H9 (cell line): Measurements from ENCODE around the gene IQGAP2. TPM values are rescaled to one million over a fixed set of nuclear protein-coding genes. Genes with fewer than 3 reads are reported as not detected.

Experiments
- DNase-seq: peaks from one replicate; pipeline ENCODE4 v3.0.0-alpha.2; 2017
- H2AFZ ChIP-seq: one replicate; pipeline ENCODE4 v1.6.1; 2013; ENCODE audit warnings: mild to moderate bottlenecking, low read length, control low read depth, moderate library complexity
- H2AK5ac ChIP-seq: 2 replicates; pipeline ENCODE4 v1.6.1; 2013; ENCODE audit warnings: low read length, control low read depth, mixed read lengths; ENCODE audit not compliant: insufficient read length
- H2BK120ac ChIP-seq: one replicate; pipeline ENCODE4 v1.6.1; 2013; ENCODE audit warnings: low read depth, mild to moderate bottlenecking, low read length, control low read depth, inconsistent platforms; ENCODE audit not compliant: poor library complexity, severe bottlenecking
- H2BK12ac ChIP-seq: 2 replicates; pipeline ENCODE4 v1.6.1; 2013; ENCODE audit warnings: low read length, control low read depth, mixed read lengths, low read depth; ENCODE audit not compliant: insufficient read length
- H2BK15ac ChIP-seq: 2 replicates; pipeline ENCODE4 v1.6.1; 2013; ENCODE audit warnings: low read depth, low read length, control low read depth
- H2BK20ac ChIP-seq: one replicate; pipeline ENCODE4 v1.6.1; 2013; ENCODE audit warnings: low read depth, mild to moderate bottlenecking, low read length, control low read depth, inconsistent platforms; ENCODE audit not compliant: poor library complexity, severe bottlenecking
- H2BK5ac ChIP-seq: 2 replicates; pipeline ENCODE4 v1.6.1; 2013; ENCODE audit warnings: low read length, control low read depth, mixed read lengths; ENCODE audit not compliant: insufficient read length
- H3K14ac ChIP-seq: 2 replicates; pipeline ENCODE4 v1.6.1; 2013; ENCODE audit warnings: low read length, control low read depth; ENCODE audit not compliant: insufficient read depth
- H3K18ac ChIP-seq: 2 replicates; pipeline ENCODE4 v1.6.1; 2013; ENCODE audit warnings: low read depth, mild to moderate bottlenecking, mixed read lengths, low read length, control low read depth; ENCODE audit not compliant: insufficient read length
- H3K23ac ChIP-seq: 2 replicates; pipeline ENCODE4 v1.6.1; 2013; ENCODE audit warnings: low read length, control low read depth, mixed read lengths, low read depth; ENCODE audit not compliant: insufficient read length
- H3K23me2 ChIP-seq: 2 replicates; pipeline ENCODE4 v1.6.1; 2013; ENCODE audit warnings: low read depth, mild to moderate bottlenecking, mixed read lengths, low read length, control low read depth; ENCODE audit not compliant: insufficient read length, poor library complexity, severe bottlenecking
- H3K27ac ChIP-seq: 2 replicates; pipeline ENCODE4 v1.5.1; 2013; ENCODE audit warnings: low read length, control low read depth, mixed read lengths, low read depth; ENCODE audit not compliant: insufficient read length
- H3K27me3 ChIP-seq: 2 replicates; pipeline ENCODE4 v1.6.1; 2013; ENCODE audit warnings: low read length, control low read depth, inconsistent platforms; ENCODE audit not compliant: insufficient read depth
- H3K4ac ChIP-seq: 2 replicates; pipeline ENCODE4 v1.6.1; 2013; ENCODE audit warnings: low read depth, mild to moderate bottlenecking, control low read depth, inconsistent platforms, low read length, moderate library complexity
- H3K4me1 ChIP-seq: 2 replicates; pipeline ENCODE4 v1.6.1; 2013; ENCODE audit warnings: low read length, control low read depth, inconsistent platforms; ENCODE audit not compliant: insufficient read depth
- H3K4me2 ChIP-seq: 2 replicates; pipeline ENCODE4 v1.6.1; 2013; ENCODE audit warnings: low read length, control low read depth, mixed read lengths; ENCODE audit not compliant: insufficient read length, insufficient read depth
- H3K56ac ChIP-seq: 2 replicates; pipeline ENCODE4 v1.6.1; 2013; ENCODE audit warnings: low read depth, mild to moderate bottlenecking, mixed read lengths, low read length, control low read depth; ENCODE audit not compliant: insufficient read length
- H3K79me1 ChIP-seq: 2 replicates; pipeline ENCODE4 v1.6.1; 2013; ENCODE audit warnings: low read depth, mild to moderate bottlenecking, moderate library complexity, low read length, control low read depth, inconsistent platforms; ENCODE audit not compliant: insufficient read depth, poor library complexity, severe bottlenecking
- H3K79me2 ChIP-seq: 2 replicates; pipeline ENCODE4 v1.6.1; 2013; ENCODE audit warnings: low read length, control low read depth, inconsistent platforms; ENCODE audit not compliant: insufficient read depth
- H3K9ac ChIP-seq: 2 replicates; pipeline ENCODE4 v1.6.1; 2013; ENCODE audit warnings: low read length, control low read depth, mixed read lengths; ENCODE audit not compliant: insufficient read length; ENCODE audit errors: extremely low read depth
- H3K9me3 ChIP-seq: one replicate; pipeline ENCODE4 v1.6.1; 2013; ENCODE audit warnings: low read depth, low read length, inconsistent platforms; ENCODE audit not compliant: control insufficient read depth
- H3T11ph ChIP-seq: one replicate; pipeline ENCODE4 v1.6.1; 2013; ENCODE audit warnings: mild to moderate bottlenecking, low read length, control low read depth, inconsistent platforms
- H4K20me1 ChIP-seq: one replicate; pipeline ENCODE4 v1.6.1; 2013; ENCODE audit not compliant: control insufficient read depth, insufficient read length, insufficient read depth
- H4K5ac ChIP-seq: 2 replicates; pipeline ENCODE4 v1.6.1; 2013; ENCODE audit warnings: low read depth, mild to moderate bottlenecking, mixed read lengths, low read length, control low read depth; ENCODE audit not compliant: insufficient read length
- H4K8ac ChIP-seq: replicated peaks from 2 replicates; pipeline ENCODE4 v1.6.1; 2013; ENCODE audit warnings: low read length, control low read depth, mixed read lengths, low read depth; ENCODE audit not compliant: insufficient read length
- H4K91ac ChIP-seq: 2 replicates; pipeline ENCODE4 v1.6.1; 2013; ENCODE audit warnings: low read depth, mild to moderate bottlenecking, moderate library complexity, mixed read lengths, low read length, control low read depth; ENCODE audit not compliant: insufficient read length
- H3K27ac Mint-ChIP-seq, 3 experiments: 2 replicates in 2 of 3; 3 replicates in 1 of 3; pipeline ENCODE4 v1.8.0; 2020 to 2021; ENCODE audit warnings: mixed read lengths in 3 of 3, mild to moderate bottlenecking in 1 of 3, moderate library complexity in 1 of 3
- H3K27me3 Mint-ChIP-seq: 2 replicates; pipeline ENCODE4 v1.8.0; 2021; ENCODE audit warnings: low read depth, mild to moderate bottlenecking, moderate library complexity, mixed read lengths
- H3K36me3 Mint-ChIP-seq, 3 experiments: 2 replicates in 2 of 3; 3 replicates in 1 of 3; pipeline ENCODE4 v1.8.0; 2020 to 2021; ENCODE audit warnings: low read depth in 3 of 3, mixed read lengths in 3 of 3; ENCODE audit not compliant: insufficient read depth in 1 of 3
- H3K4me1 Mint-ChIP-seq, 2 experiments: 2 replicates each; pipeline ENCODE4 v1.8.0; 2020; ENCODE audit warnings: mixed read lengths in 2 of 2
- H3K4me3 Mint-ChIP-seq, 2 experiments: 2 replicates in 1 of 2; 3 replicates in 1 of 2; pipeline ENCODE4 v1.8.0; 2020 to 2021; ENCODE audit warnings: mild to moderate bottlenecking in 2 of 2, mixed read lengths in 2 of 2, moderate library complexity in 1 of 2
- H3K9me3 Mint-ChIP-seq, 2 experiments: 2 replicates in 1 of 2; 3 replicates in 1 of 2; pipeline ENCODE4 v1.8.0; 2020; ENCODE audit warnings: mild to moderate bottlenecking in 2 of 2, mixed read lengths in 2 of 2, moderate library complexity in 1 of 2
- CTCF ChIP-seq: fragments of 200-600 bp; sonication (generic); conservative IDR thresholded peaks from 3 replicates; pipeline ENCODE4 v1.8.0; 2021; ENCODE audit warnings: antibody characterized with exemption, mild to moderate bottlenecking
- WGBS: extraction: QIAGEN DNeasy Blood & Tissue Kit; methylation state at CpG from one replicate; pipeline ENCODE4 v1.1.7; 2013; ENCODE audit warnings: missing lambda C conversion rate, low lambda C conversion rate, mixed read lengths; ENCODE audit not compliant: insufficient read length; ENCODE audit errors: extremely low coverage; 5-methylcytosine and 5-hydroxymethylcytosine counted together
- total RNA-seq: library from RNA; stranded (reverse); gene quantifications from 2 replicates; pipeline ENCODE4 v1.2.1, GENCODE V29; 2021

IQGAP2 gene
- total RNA-seq, 1 experiment from 2014 or later = 22.5 TPM

DNA sequence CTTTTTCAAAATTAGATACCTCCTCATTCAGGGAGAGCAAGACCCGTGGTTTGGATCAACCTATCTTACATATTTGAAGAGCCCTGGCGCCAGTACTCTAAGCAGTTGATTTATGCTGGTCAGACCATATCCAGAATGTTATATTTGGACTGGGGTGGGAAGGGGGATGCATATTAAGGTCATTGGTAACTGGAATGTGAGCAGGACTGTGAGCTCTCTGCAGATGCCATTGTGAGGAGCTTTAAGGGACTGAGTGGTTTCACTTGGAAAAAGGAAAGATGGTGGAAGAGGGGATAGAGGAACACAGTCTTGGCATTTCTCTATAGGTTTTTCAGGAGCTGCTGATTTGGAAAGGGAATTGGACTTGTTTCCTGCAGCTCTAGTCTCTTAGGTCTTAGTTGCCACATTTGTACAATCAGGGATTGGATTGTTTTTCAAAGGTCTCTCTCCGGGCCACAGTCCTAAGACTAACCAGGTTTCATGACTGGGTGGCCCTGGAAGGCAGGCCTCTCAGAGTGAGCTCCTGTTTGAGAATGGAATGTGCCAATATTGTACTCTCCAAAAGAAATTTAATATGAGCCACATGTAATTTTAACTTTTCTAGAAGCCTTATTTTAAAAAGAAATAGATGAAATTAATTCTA lies 287.1 kb downstream of the IQGAP2 start:
- Histone ChIP-seq H3K79me2 (no peaks in the 10 kb centered on the region), H4K91ac (no peak overlapping the region), H3K56ac (no peak overlapping the region), H3K9ac (no peak overlapping the region), H3K4me2 (no peak overlapping the region), H3K18ac (no peak overlapping the region), H3K9me3 (no peaks in the 10 kb centered on the region), H3K27me3 (no peaks in the 10 kb centered on the region), H2BK20ac (no peak overlapping the region), H3K27ac (no peak overlapping the region), H2AK5ac (no peak overlapping the region), H4K20me1 (no peaks in the 10 kb centered on the region), H2BK15ac (no peak overlapping the region), H3K14ac (no peak overlapping the region), H2AFZ (no peak overlapping the region), H2BK120ac (no peak overlapping the region), H3T11ph (no peak overlapping the region), H3K4me1 (no peaks in the 10 kb centered on the region), H3K79me1 (no peaks in the 10 kb centered on the region), H3K4ac (no peak overlapping the region), H4K8ac (no peak overlapping the region), H2BK12ac (no peak overlapping the region), H4K5ac (no peak overlapping the region), H2BK5ac (no peak overlapping the region), H3K23me2 (no peaks in the 10 kb centered on the region), H3K23ac (no peak overlapping the region)
- Mint-ChIP-seq H3K27me3 (no peaks in the 10 kb centered on the region), H3K4me3 (no peak overlapping the region), H3K36me3 (peaks cover 0 to 12% (median 1%) of the 10 kb centered on the region in 3 experiments; a peak in 4 of 7 replicates), H3K9me3 (no peaks in the 10 kb centered on the region), H3K27ac (no peak overlapping the region; a peak in 1 of 7 replicates), H3K4me1 (no peaks in the 10 kb centered on the region)
- no CpG with 5 or more reads among the region's 3 CpGs for whole genome bisulfite sequencing
- no peak for TF ChIP-seq CTCF
- DNase-seq = no peak
